T-helper 1 cell treated with Interleukin-12 subunit alpha and Interleukin-12 subunit beta and Interleukin-4 antibody, amounts not matched to agents 30 ng/mL and 1 ng/mL, for 36 hours (primary cell): Measurements from ENCODE around the gene KDM4C. TPM values are rescaled to one million over a fixed set of nuclear protein-coding genes. Genes with fewer than 3 reads are reported as not detected.

ENCODE experiments used
- intact Hi-C: fragments of 100-400 bp; cut with micrococcal nuclease; formaldehyde crosslinking; loops from one replicate; pipeline ENCODE4 v1.15.1; 2024
- total RNA-seq: library from RNA; stranded (reverse); gene quantifications from 2 replicates; pipeline ENCODE4 v1.2.3, GENCODE V29; 2022

KDM4C gene
- total RNA-seq, 1 donor from 2014 or later = 60.0 TPM

DNA sequence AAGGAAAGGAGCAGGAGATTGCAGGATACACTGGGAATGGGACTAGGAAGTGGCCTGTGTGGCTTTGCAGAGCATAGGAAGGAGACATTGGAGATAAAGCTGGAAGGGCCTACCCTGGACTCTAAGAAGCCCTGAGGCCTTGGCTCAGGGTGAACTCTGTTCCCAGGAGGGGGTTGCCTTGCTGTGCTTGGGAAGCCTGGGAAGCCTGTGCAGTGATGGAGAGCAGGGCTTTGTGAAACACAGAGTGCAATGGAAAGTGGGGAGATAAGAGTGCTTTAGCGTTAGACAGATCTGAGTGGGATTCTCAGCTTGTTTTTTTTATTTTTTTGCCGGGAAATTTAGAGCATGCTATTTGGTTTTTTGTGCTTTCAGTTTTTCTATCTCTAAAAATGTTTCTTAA lies 437.8 kb downstream of the KDM4C start:
- intact Hi-C loops = no loop called here

DNA sequence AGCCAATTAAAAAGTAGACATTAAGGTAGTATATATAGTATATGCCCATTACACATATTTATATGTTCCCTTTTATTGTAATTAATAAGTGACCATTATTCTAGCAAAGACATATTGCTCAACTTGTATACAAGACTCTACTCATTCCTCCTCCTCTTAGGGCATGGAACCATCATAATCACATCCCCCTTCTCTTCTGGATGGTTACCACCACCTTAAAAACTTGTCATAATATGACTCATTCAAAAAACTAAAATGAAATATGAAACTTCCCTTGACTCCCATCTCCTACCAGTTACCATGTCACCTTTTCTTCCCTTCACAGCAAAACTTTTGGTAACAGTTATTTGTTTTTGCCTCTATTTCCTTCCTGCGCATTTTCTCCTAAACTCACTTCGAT lies 438.7 kb downstream of the KDM4C start:
- intact Hi-C loops = no loop called here

DNA sequence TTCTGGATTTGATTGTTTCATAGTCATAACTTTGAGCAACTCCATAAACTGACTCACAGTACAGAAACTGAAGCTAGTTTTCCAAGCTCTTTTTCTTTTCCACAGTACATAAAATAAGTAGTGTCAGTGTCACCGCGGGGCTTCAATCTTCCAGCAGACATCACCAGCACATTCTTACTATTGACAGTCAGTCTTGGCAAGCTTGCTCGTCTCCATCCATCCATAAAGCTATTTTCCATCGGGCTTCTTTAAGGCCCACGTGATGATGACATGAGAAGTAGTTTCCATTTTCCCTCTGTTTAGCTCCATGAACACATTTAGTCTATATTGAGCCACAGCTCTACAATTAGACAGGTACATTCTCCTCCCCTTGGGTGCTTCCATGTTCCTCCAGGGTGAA lies 443.4 kb downstream of the KDM4C start:
- intact Hi-C loops = no loop called here

DNA sequence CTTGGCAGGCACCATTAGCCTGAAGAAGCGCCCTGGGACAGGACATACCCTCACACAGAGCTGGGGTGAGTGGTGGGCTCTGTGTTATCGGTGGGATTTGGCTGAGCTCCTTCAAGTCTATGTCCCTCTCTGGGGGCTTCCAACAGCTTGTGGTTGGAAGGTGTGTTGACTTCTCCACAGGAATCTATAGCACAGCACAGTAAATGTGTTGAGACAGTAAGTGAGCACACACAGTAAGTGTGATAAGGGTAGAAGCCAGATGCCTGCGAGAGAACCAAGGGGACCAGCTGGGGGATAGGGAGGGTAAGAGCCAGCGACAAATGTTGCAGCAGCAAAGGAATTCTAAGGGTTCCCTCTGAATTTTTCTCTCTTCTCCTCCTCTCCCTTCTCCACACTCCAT lies 448.0 kb downstream of the KDM4C start:
- intact Hi-C loops = no loop called here

DNA sequence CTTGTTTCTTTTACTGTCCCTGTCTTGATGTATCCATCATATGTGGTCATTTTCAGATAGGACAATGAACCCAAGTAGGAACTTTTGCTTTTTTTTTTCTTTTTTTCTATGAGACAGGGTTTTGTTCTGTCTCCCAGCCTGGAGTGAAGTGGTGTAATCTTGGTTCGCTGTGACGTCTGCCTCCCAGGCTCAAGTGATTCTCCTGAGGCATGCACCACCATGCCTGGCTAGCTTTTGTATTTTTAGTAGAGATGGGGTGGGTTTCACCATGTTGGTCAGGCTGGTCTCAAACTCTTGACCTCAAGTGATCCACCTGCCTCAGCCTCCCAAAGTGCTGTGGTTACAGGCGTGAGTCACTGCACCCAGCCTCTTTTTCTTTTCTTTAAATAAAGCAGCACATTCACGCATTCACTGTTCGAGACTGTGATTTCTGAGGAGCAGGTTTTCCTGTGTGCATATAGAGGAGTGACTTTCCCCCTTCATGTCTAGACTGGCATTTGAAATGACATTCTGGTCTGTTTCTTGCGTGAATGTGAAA lies 448.5 kb downstream of the KDM4C start:
- intact Hi-C loops = no loop called here

DNA sequence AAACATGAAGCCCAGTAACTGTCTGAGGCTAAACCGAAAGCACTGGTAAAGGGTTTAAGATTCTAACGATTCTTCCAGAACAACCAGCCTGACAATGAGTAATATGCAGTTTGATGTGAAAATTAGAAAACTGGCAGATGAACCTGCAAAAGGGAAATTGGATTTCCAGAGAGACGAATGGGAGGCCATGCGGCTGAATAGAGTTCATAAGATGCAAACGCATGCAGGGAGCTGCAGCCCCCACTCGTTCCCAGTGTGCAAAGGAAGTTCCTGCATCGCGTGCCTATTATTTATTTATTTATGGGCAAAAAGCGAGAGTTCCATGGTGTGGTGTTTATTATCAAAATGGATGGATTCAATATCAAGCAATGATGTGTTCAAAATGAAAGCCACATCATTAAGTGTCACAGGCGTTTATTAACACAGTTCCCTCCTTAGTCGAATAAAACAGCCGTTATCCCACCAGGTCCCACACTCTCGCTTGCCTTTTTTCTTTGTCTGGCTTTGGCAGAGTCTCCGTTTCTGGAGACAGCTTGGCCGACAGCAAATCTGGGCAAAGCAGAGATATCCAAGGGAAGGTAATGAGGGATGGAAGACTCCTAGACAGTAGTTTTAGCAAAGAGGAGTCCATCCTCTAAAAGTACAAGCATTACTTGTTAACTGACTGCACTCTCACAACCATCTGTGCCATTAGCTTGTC lies 451.4 kb downstream of the KDM4C start:
- intact Hi-C loops = no loop called here

DNA sequence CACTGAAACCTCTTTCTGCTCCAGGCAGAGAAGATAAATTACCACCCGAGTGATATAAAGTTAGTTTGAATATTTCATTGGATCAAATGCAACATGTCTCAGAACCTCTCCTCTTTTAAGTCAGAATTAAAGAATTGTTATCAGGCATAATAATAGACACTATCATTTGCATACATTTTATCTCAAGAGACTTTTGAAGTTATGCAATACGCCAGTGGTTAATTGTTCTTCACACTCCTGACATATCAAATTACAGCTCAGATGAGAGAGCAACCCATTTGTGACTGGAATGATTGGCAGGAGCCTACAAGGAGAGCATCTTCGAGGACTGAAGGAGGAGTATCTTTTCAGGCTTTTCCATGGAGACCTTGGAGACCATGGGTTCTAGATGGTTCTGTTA lies 452.2 kb downstream of the KDM4C start:
- intact Hi-C loops = no loop called here

DNA sequence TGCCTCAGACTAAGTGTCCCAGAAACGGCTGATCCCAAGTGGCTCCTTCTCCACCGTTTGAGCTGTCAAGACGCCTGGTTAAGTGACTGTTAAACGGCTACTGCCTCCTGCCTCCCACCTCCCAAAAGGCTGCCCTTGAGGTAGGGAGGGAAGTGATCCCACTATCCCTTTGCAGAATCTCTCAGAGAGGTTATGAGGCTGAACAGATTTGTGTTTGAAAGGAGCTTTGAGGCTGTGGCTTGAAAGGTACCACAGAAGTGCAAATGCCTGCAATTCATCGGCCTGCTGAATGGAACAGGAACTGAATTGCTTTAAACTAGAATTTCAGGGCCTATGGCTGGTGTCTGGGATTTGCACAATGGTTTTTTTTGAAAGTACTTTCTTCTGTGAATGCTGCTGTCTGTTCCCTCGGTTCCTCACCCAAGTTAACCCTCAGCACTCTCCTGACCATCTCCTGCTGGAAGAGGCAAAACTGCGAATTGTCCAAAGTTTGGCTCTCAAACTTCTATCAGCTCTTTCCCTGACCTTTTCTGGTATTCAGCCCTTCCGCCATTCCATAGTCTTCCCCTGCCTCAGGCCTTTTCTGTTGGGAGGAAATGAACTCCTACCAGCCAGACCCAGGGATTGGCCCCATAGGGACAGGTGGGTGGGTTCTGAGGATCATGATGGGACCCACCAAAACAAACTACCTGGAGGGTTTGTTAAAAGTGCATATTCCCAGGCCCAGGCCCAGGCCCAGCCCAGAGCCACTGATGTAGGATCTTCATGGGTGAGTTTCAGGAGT lies 453.3 kb downstream of the KDM4C start:
- intact Hi-C loops = no loop called here

DNA sequence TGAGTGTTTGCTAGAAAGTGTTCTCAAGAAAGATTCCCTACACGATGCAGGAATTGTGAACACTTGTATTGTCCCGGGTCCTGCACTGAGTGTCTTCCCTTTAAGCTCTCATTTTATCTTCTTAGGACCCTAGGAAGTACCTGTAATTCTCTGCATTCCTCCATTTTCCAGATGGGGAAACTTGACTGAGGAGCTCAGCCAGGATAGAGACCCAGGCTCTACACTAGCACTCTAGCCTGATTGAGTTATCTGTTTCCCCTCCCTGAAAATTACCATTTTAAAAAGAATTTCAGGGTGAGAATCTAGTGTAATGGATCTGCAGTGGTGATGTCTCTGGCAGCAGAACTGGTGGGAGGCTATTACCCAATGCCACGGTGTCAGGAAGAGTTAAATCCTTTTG lies 453.9 kb downstream of the KDM4C start:
- intact Hi-C loops = no loop called here

DNA sequence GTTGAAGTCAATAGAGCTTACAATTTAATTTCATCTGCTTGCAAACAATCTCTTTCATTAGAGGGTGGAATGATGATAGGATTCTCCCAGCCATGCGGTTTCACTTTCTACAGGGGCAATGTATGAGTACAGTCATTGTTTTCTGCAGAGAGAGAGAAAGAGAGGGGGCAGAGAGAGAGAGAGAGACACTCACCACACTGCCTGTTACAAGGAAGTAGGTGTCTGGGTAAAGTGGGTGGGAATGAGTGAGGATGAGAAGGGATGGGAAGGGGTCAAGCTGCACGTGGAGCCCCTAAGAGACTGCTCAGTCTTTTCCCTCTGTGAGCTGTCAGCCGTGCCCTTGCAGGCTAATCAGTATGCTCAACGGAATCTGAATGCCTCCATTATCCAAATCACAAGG lies 454.3 kb downstream of the KDM4C start:
- intact Hi-C loops = no loop called here

DNA sequence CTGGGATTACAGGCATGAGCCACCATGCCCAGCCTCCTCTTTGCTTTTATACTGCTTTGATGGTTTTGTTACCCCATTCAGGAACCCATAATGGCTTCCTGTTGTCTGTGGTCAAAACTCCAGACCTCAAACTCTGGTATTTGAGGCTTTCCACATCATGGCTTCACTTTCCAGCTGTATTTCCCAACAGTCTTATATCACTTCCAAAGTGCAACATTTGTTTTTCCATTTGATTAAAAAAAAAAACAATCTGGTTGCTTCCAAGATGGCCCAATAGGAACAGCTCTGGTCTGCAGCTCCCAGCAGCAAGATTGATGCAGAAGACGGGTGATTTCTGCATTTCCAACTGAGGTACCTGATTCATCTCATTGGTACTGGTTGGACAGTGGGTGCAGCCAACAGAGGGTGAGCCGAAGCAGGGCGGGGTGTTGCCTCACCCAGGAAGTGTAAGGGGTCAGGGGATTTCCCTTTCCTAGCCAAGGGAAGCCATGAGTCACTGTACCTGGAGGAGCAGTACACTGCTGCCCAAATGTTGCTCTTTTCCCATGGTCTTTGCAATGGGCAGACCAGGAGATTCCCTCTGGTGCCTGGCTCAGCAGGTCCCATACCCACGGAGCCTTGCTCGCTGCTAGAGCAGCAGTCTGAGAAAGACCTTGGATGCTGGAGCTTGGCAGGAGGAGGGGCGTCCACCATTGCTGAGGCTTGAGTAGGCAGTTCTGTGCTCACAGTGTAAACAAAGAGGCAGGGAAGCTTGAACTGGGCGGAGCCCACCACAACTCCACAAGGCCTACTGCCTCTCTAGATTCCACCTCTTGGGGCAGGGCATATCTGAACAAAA lies 458.4 kb downstream of the KDM4C start:
- intact Hi-C loops = loop anchor here (1.0 to 5.0 kb wide), 7 partner anchors 10 to 760 kb away; partner anchors contain the start of genes DMAC1 and KDM4C

DNA sequence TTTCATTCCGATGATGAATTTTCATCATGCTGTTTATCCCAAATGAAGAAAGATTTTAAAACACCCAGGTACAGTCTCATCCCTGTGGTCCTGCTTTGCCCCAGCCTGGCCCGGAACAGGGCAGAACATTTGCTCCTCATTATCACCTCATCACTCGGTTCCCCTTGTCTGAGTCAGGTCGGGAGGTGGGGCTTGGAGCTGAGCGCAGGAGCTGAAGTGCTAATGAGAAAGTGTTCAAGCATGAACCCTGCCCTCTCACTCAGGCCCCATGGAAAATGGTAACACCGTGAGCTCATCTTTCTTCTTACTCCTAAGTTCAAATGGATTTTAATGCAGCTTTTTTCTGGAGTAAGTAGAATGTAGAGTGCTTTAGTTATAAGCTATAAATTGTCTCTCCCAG lies 466.2 kb downstream of the KDM4C start:
- intact Hi-C loops = no loop called here

Other genes with a start within 250 kb of the KDM4C start
- 1.0 and 3.1 TPM in 2 replicates for gene GLDC, start 112.2 kb upstream of the KDM4C start, total RNA-seq